Body of pancreas (tissue), 4 donors: ENCODE measurements around the gene JMJD8. TPM values are rescaled to one million over a fixed set of nuclear protein-coding genes. Genes with fewer than 3 reads are reported as not detected.

Experiments used
- ATAC-seq: fragments of 150-250 bp; one replicate; pipeline ENCODE4 v1.9.1; 2016
- DNase-seq, 4 donors: peaks; one replicate each; pipeline ENCODE4 v3.0.0-alpha.2; 2019
- H3K27ac ChIP-seq, 4 donors: fragments of 200-600 bp; sonication (generic); 1 replicate in 3 of 4; 2 replicates in 1 of 4; pipeline versions ENCODE4 v1.5.1 to v1.6.1; 2016 to 2019; ENCODE audit warnings: mild to moderate bottlenecking in 1 of 4, mixed read lengths in 1 of 4, moderate library complexity in 1 of 4
- H3K27me3 ChIP-seq, 2 donors: fragments of 200-600 bp; sonication (generic); one replicate each; pipeline ENCODE4 v1.6.0; 2016; ENCODE audit warnings: mild to moderate bottlenecking in 1 of 2
- H3K36me3 ChIP-seq, 2 donors: fragments of 200-600 bp; sonication (generic); replicated peaks in 1 of 2; 2 replicates each; pipeline ENCODE4 v1.5.1; 2016; ENCODE audit warnings: low read depth in 2 of 2; ENCODE audit not compliant: insufficient read depth in 1 of 2
- H3K4me1 ChIP-seq: fragments of 200-600 bp; sonication (generic); one replicate; pipeline ENCODE4 v1.6.0; 2016
- H3K4me3 ChIP-seq, 2 donors: fragments of 200-600 bp; sonication (generic); 1 replicate in 1 of 2; 2 replicates in 1 of 2; pipeline ENCODE4 v1.5.1; 2016 to 2019
- H3K9me3 ChIP-seq, 3 donors: fragments of 200-600 bp; sonication (generic); 1 replicate in 2 of 3; 2 replicates in 1 of 3; pipeline ENCODE4 v1.5.1; 2016
- CTCF ChIP-seq, 7 experiments: fragments of 450-650 bp in 4 of 7; fragments of 200-600 bp in 3 of 7; sonication (generic) in 3 of 7; IDR thresholded peaks; one replicate each; pipeline ENCODE4 v1.5.1; 2016 to 2019; ENCODE audit warnings: antibody characterized with exemption in 7 of 7
- POLR2A ChIP-seq, 3 donors: fragments of 450-650 bp; IDR thresholded peaks; one replicate each; pipeline ENCODE4 v1.6.1; 2016; ENCODE audit warnings: antibody characterized with exemption in 3 of 3, mild to moderate bottlenecking in 2 of 3
- WGBS, 2 donors: methylation state at CpG; one replicate each; pipeline ENCODE4 v1.1.5; 2017; 5-methylcytosine and 5-hydroxymethylcytosine counted together
- intact Hi-C: fragments of 100-400 bp; cut with DNase I; formaldehyde crosslinking; loops from one replicate; pipeline ENCODE4 v1.15.1; 2023
- total RNA-seq, 2 donors: library from RNA; depleted of rRNA; stranded (reverse); fragments of >200 nt; gene quantifications; one replicate each; pipeline ENCODE4 v1.1.0, GENCODE V29; 2016

JMJD8 gene
- total RNA-seq, 2 donors from 2014 or later: 49.5 to 128 TPM

GRCh38 chr16:633336-634050 lies 50.6 kb downstream of the JMJD8 start:
- no peak overlapping the region for H3K27ac ChIP-seq
- no peak overlapping the region for H3K4me3 ChIP-seq
- no peak for ATAC-seq
- peak in 1 of 4 donors; percentile 14 for DNase-seq
- TF ChIP-seq CTCF (IDR thresholded peaks at IDR 0.05) (no peak), POLR2A (IDR thresholded peaks at IDR 0.05) (no peak)
- no peaks in the 10 kb centered on the region for H3K27me3 ChIP-seq
- WGBS, 2 donors: 97 to 100% methylated on average over 26 to 65 of the region's 74 CpGs
- H3K9me3 ChIP-seq: no peaks in the 10 kb centered on the region
- peaks cover 41% of the 10 kb centered on the region for H3K4me1 ChIP-seq
- intact Hi-C loops: no loop called here
- peaks cover 0 to 2% of the 10 kb centered on the region in 2 donors for H3K36me3 ChIP-seq

GRCh38 chr16:632486-633335 lies 51.4 kb downstream of the JMJD8 start:
- no peaks in the 10 kb centered on the region for H3K27me3 ChIP-seq
- intact Hi-C loops: no loop called here
- H3K4me1 ChIP-seq: peaks cover 34% of the 10 kb centered on the region
- WGBS, 2 donors: 95 to 99% methylated on average over 14 to 52 of the region's 67 CpGs
- TF ChIP-seq POLR2A (IDR thresholded peaks at IDR 0.05): no peak
- TF ChIP-seq CTCF (IDR thresholded peaks at IDR 0.05): no peak
- DNase-seq (peak in 1 of 4 donors; percentile 12), ATAC-seq (no peak)
- peaks cover under 1 to 4% of the 10 kb centered on the region in 2 donors for H3K36me3 ChIP-seq
- H3K27ac ChIP-seq: no peak overlapping the region
- no peaks in the 10 kb centered on the region for H3K9me3 ChIP-seq
- no peak overlapping the region for H3K4me3 ChIP-seq

GRCh38 chr16:631808-632358 lies 52.3 kb downstream of the JMJD8 start:
- Histone ChIP-seq H3K27me3 (no peaks in the 10 kb centered on the region), H3K4me3 (no peak overlapping the region), H3K27ac (no peak overlapping the region), H3K36me3 (peaks cover 4 to 6% of the 10 kb centered on the region in 2 donors), H3K9me3 (no peaks in the 10 kb centered on the region), H3K4me1 (peaks cover 28% of the 10 kb centered on the region)
- no peak for TF ChIP-seq POLR2A (IDR thresholded peaks at IDR 0.05)
- no peak for TF ChIP-seq CTCF (IDR thresholded peaks at IDR 0.05)
- intact Hi-C loops: no loop called here
- 33 to 40% methylated on average over 9 of the region's 9 CpGs for WGBS, 2 donors
- DNase-seq (no peak), ATAC-seq (no peak)

Other genes starting within 250 kb of the JMJD8 start
- gene CAPN15, start 156.6 kb downstream of the JMJD8 start, total RNA-seq: 100 to 1,000 TPM in 1 of 2 donors, 10 to 100 TPM in 1; 48.0 to 104 TPM
- gene PRR35, start 123.9 kb downstream of the JMJD8 start, total RNA-seq: not detected
- under 1 TPM in 1 of 2 donors, not detected in 1; 0.52 TPM for gene NHLRC4, start 117.3 kb downstream of the JMJD8 start, total RNA-seq
- gene PIGQ, start 114.4 kb downstream of the JMJD8 start, total RNA-seq: 10 to 100 TPM; 76.5 to 83.1 TPM
- gene RAB40C, start 94.3 kb downstream of the JMJD8 start, total RNA-seq: 10 to 100 TPM; 37.2 to 41.0 TPM
- 1 to 10 TPM; 3.9 to 5.6 TPM for gene WFIKKN1, start 53.3 kb downstream of the JMJD8 start, total RNA-seq
- 100 to 1,000 TPM in 1 of 2 donors, 10 to 100 TPM in 1; 76.8 to 115 TPM for gene METTL26, start 48.0 kb downstream of the JMJD8 start, total RNA-seq
- 10 to 100 TPM; 41.2 to 47.5 TPM for gene MCRIP2, start 42.5 kb downstream of the JMJD8 start, total RNA-seq
- gene WDR90, start 35.0 kb downstream of the JMJD8 start, total RNA-seq: 100 to 1,000 TPM in 1 of 2 donors, 10 to 100 TPM in 1; 15.8 to 111 TPM
- 10 to 100 TPM; 65.6 to 89.0 TPM for gene RHOT2, start 16.2 kb downstream of the JMJD8 start, total RNA-seq
- gene RHBDL1, start 8.7 kb downstream of the JMJD8 start, total RNA-seq: 1 to 10 TPM; 1.8 to 4.3 TPM
- 100 to 1,000 TPM in 1 of 2 donors, 10 to 100 TPM in 1; 63.3 to 205 TPM for gene STUB1, start 3.9 kb downstream of the JMJD8 start, total RNA-seq
- 10 to 100 TPM in 1 of 2 donors, 1 to 10 TPM in 1; 8.6 to 16.8 TPM for gene WDR24, start 6.1 kb upstream of the JMJD8 start, total RNA-seq
- gene FBXL16, start 21.5 kb upstream of the JMJD8 start, total RNA-seq: 1 to 10 TPM; 1.0 to 2.3 TPM
- gene METRN, start 30.8 kb upstream of the JMJD8 start, total RNA-seq: 10 to 100 TPM; 36.6 to 71.9 TPM
- gene ANTKMT, start 36.8 kb upstream of the JMJD8 start, total RNA-seq: 100 to 1,000 TPM in 1 of 2 donors, 10 to 100 TPM in 1; 71.6 to 189 TPM
- gene CCDC78, start 42.1 kb upstream of the JMJD8 start, total RNA-seq: not detected
- 1 to 10 TPM in 1 of 2 donors, not detected in 1; 2.6 TPM for gene HAGHL, start 42.8 kb upstream of the JMJD8 start, total RNA-seq
- 10 to 100 TPM; 25.4 to 26.4 TPM for gene CIAO3, start 56.7 kb upstream of the JMJD8 start, total RNA-seq
- 1 to 10 TPM in 1 of 2 donors, not detected in 1; 2.1 TPM for gene MSLN, start 76.4 kb upstream of the JMJD8 start, total RNA-seq
- 10 to 100 TPM; 19.7 to 31.3 TPM for gene RPUSD1, start 104.0 kb upstream of the JMJD8 start, total RNA-seq
- 10 to 100 TPM in 1 of 2 donors, 1 to 10 TPM in 1; 7.5 to 14.5 TPM for gene CHTF18, start 104.3 kb upstream of the JMJD8 start, total RNA-seq
- gene GNG13, start 116.4 kb upstream of the JMJD8 start, total RNA-seq: not detected